ENCODE measurements around the gene TMEM196.
"Not testable (repeated sequence)": the region's sequence is repeated elsewhere in the genome, so short reads cannot be mapped to it uniquely, and the experiment has no call there.

The TMEM196 gene

DNA sequence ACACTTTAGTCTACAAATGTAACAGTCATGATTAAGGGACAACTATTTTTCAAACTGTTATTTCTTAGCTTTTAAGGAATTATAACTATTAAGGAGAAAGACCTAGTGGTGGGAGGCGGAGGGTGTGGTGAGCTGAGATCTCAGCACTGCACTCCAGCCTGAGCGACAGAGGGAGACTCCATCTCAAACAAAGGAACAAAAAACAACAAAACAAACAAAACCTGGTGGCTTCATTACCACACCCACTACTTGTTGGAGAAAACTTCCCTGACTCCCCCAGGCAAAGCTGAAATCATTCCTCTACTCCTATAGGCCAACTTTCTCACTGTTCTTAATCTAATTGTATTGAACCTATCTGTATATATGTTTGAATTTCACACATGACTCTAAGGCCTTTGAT, 67.8 kb downstream of the TMEM196 start:
- no peak for DNase-seq

DNA sequence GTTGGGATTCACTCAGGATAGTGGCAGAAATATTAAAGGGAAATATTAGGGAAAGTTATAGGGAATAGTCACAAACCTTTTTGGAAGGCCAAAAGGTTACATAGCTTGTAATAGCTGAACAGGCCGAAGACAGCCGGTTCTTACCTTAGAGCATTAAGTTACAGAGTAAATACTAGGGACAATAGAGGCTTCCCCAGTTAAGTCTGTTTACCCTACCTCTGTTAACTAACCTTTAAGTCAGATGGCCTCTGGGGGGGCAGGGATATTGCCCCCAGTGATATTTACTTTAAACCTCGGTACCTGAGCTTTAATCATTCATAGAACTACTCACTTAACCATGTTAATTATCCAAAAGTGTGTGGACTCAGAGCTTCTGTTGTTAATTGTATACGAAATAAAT, 71.9 kb downstream of the TMEM196 start:
- DNase-seq = no peak

DNA sequence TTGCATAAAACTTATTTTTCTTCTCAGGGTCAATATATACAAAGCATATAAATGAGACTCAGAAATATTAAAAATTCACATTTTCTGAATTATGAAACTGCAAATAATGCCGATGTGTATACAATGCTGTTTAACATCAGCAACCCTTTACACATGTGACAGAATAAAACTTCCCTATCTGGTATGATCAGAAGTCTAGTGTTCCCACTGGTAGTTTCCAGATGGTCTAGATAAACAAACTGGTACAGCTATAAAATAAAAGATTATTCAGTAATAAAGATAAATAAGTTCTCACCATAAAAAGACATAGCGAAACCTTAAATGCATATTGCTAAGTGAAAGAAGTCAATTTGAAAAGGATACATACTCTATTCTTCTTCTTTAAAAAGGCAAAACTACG, 72.5 kb downstream of the TMEM196 start:
- DNase-seq = no peak

DNA sequence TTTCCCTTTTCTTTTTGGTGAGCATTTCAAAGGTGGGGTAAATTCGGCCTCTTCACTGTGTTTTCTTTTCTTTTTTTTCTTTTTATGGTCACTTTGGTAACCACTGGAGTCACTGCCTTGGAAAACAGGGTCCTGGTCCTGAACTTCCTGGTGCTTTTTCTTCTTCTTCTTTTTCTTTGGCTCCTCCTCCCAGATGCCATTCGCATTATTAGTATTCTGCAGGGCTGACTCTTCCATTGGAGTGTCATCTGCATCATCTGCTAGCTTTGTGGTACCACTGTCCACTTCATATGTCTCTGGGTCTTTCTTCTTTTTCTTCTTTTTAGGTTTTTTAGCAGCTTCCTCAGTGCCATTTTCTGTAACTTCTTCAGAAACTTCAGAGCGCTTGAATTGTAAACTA, 75.1 kb downstream of the TMEM196 start:
- DNase-seq = no peak

DNA sequence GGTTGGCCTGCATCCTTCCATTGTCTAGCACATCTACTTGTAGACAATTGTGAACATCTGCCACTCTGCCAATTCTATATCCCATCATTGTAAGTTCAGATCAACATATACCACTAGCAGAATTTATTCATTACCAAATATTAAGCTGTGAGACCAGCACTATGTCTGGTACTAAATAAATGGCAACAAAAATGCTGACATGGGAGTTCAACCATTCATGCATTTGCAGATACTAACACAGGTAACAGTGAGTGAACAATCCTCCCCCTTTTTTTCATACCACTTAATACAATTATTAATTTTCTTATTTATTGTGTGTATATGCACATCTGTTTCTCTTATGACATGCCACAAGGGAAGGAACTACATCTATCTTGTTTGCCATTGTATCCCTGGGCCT, 76.5 kb downstream of the TMEM196 start:
- no peak for DNase-seq

DNA sequence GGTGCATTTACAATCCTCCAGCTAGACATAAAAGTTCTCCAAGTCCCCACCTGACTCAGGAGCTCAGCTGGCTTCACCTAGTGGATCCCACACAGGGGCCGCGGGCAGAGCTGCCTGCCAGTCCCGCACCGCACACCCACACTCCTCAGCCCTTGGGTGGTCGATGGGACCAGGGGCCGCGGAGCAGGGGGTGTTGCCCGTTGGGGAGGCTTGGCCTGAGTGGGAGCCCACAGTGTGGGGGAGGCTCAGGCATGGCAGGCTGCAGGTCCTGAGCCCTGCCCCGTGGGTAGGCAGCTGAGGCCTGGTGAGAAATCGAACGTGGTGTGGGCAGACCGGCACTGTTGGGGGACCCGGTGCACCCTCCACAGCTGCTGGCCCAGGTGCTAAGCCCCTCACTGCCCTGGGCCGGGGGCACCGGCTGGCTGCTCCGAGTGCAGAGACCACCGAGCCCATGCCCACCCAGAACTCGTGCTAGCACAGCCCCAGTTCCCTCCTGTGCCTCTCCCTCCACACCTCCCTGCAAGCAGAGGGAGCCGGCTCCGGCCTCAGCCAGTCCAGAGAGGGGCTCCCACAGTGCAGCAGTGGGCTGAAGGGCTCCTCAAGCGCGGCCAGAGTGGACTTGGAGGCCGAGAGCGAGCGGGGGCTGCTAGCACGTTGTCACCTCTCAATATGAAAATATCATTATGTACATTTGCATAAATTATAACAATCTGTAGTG, 81.1 kb downstream of the TMEM196 start:
- no peak for DNase-seq

DNA sequence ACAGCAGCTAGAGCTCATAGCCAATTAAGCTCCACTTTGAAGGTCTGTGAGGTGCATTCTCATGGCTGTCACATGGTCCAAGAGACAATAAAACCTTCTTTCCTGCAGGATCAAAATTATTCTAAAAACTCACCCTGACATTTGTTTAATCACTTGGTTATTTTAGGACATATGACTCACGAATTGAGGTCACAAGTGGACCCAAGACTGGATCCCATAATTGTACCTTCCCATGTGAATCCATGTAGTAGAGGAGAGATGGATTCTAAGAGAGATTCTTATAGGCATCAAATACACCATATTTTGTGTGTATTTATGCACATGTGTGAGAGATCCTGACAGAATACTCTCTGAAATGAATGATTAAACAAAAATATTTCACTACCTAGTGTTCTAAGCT, 82.7 kb downstream of the TMEM196 start:
- no peak for DNase-seq

DNA sequence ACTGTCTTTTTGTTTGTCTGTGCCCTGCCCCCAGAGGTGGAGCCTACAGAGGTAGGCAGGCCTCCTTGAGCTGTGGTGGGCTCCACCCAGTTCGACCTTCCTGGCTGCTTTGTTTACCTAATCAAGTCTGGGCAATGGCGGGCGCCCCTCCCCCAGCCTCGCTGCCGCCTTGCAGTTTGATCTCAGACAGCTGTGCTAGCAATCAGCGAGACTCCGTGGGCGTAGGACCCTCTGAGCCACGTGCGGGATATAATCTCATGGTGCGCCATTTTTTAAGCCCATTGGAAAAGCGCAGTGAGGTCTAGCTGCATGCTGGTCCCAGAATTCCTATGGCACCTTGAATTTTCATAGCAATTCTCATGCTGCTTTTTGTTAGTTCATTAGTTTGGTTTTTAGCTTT, 84.3 kb downstream of the TMEM196 start:
- not testable (repeated sequence) for DNase-seq

DNA sequence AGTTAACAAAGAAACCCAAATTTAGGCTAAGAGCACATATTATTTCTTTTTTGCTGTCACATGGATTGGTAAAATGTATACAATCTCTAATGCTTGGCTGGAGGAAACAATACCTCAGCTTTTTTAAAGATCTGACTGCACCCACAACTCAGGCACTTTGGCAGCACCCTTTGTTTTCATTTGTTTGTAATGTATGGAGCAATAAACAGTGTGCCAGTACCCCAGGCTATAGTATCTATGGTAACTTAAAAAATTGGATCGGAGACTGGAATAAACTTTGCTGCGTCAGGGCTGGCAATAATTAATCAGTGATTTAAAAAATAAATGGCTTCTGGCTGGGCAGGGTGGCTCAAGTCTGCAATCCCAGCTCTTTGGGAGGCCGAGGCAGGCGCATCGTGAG, 91.8 kb downstream of the TMEM196 start:
- DNase-seq = no peak

DNA sequence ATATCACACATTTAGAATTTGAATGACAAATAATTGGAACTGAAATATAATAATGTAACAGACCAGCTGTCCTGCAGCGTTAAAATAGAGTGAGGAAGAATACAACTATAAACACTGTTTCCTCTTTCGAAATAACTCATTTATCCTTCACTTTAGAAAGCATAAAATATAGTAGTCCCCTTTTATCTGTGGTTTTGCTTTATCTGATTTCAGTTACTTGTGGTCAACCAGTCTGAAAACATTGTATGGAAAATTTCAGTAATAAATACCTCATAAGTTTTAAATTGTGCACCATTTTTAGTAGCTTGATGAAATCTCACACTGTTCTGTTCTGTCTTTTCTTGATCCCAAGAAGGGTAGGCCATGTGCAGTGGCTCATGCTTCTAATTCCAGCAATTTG, 96.2 kb downstream of the TMEM196 start:
- DNase-seq = no peak

DNA sequence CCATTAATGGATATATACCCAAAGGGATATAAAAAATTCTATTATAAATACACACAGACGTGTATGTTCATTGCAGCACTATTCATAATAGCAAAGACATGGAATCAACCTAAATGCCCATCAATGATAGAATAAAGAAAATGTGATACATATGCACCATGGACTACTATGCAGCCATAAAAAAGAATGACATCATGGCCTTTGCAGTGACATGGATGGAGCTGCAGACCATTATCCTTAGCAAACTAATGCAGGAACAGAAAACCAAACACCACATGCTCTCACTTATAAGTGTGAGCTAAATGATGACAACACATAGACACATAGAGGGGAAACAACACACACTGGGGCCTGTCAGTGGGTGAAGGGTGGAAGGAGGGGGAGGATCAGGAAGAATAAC, 97.6 kb downstream of the TMEM196 start:
- no peak for DNase-seq

DNA sequence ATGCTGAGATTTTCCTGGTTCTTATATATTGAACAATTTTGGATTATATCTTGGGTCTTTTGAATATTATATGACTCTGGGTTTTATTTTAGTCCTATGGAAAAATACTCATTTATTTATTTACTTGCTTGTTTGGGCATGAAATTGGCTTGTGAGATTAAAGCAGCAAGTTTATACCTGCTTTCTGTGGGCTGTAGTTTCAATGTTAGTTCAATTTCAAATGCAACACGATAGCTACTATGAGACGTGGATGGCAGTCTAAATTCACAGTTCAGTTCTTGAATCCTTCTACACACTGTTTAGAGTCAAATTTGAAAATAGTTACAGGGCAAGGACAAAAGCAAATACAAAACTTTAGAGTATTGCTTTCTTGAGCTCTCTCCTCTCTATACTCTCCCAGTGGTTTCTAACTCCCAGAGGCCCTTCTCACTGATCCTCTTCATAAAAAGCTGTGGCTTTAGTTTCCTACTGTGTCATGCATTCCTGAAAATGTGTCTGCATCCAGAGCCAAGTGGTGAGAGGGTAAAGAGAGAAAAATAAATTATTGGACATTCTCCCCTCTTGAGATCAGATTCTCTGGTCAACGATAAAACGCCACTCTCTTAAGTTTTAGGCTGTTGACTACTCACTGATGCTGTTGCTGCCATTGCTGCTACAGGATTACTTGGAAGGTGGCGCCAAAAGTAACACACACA, 99.0 kb downstream of the TMEM196 start:
- DNase-seq = no peak

DNA sequence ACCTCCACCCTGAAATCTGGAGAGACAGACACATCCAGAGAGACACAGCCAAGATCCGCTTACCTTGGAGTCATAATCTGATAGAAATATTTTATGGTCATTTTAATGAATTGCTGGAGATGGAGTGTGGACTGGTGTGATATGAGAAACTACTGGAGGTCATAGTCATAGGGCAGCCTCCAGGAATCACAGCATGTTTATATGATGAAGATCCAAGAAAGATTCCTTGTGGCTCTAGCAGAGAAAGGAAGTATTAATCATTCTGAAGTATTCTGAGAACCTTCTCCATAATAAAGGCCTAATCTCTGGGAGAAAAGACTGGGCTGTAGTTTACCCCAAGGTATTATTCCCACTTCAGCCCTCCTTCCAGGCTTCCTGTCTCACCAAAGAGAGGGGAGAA, 102.6 kb downstream of the TMEM196 start:
- DNase-seq = no peak
